SK-N-SH treated with all-trans-retinoic acid at 6 μM for 48 hours (cell line): ENCODE results near the gene TMEM259.

Source experiments
- ARNTL ChIP-seq: fragments of 450-650 bp; formaldehyde crosslinking; IDR thresholded peaks from 2 replicates; pipeline ENCODE4 v1.5.0; 2020; ENCODE audit warnings: low read depth, mild to moderate bottlenecking, moderate library complexity, borderline replicate concordance
- GLIS3 ChIP-seq: fragments of 250-450 bp; sonication (Bioruptor Pico); IDR thresholded peaks from 2 replicates; pipeline ENCODE4 v1.5.0; 2020; ENCODE audit warnings: mild to moderate bottlenecking, moderate library complexity
- ISL1 ChIP-seq: fragments of 250-450 bp; sonication (Bioruptor Pico); IDR thresholded peaks from 2 replicates; pipeline ENCODE4 v2.1.2; 2022; ENCODE audit warnings: mild to moderate bottlenecking, moderate library complexity
- PATZ1 ChIP-seq: fragments of 250-450 bp; sonication (Bioruptor Pico); IDR thresholded peaks from 2 replicates; pipeline ENCODE4 v1.8.0; 2020; ENCODE audit warnings: mild to moderate bottlenecking, moderate library complexity, borderline replicate concordance
- RARB ChIP-seq: fragments of 250-450 bp; sonication (Bioruptor Pico); IDR thresholded peaks from 2 replicates; pipeline ENCODE4 v1.8.0; 2021; ENCODE audit warnings: mild to moderate bottlenecking, moderate library complexity
- TSHZ2 ChIP-seq: fragments of 250-450 bp; sonication (Bioruptor Pico); IDR thresholded peaks from 2 replicates; pipeline ENCODE4 v1.5.0; 2020; ENCODE audit warnings: mild to moderate bottlenecking, moderate library complexity
- ZC3H10 ChIP-seq: fragments of 250-450 bp; sonication (Bioruptor Pico); IDR thresholded peaks from 2 replicates; pipeline ENCODE4 v1.5.1; 2021; ENCODE audit warnings: mild to moderate bottlenecking, moderate library complexity
- ZFP3 ChIP-seq: fragments of 250-450 bp; sonication (Bioruptor Pico); IDR thresholded peaks from 2 replicates; pipeline ENCODE4 v1.5.0; 2020; ENCODE audit warnings: mild to moderate bottlenecking, moderate library complexity
- ZNF8 ChIP-seq: fragments of 450-650 bp; formaldehyde crosslinking; IDR thresholded peaks from 2 replicates; pipeline ENCODE4 v1.5.0; 2020; ENCODE audit warnings: mild to moderate bottlenecking, moderate library complexity

- TF ChIP-seq ZC3H10 (CRISPR knock-in tag) (no peak), RARB (CRISPR knock-in tag) (no peak), ARNTL (no peak), PATZ1 (no peak), ZNF8 (no peak), ISL1 (CRISPR knock-in tag) (no peak), GLIS3 (CRISPR knock-in tag) (no peak), TSHZ2 (CRISPR knock-in tag) (no peak), ZFP3 (peak; percentile 98)
These were observed 18.3 kb downstream of the TMEM259 start for GRCh38 chr19:1002600-1002999.
